Activated CD8-positive, alpha-beta memory T cell treated with anti-CD3 and anti-CD28 coated beads for 4 hours (primary cell): ENCODE results near the gene CDC25B.

Experiments used
- DNase-seq, 2 donors: peaks; one replicate each; pipeline ENCODE4 v3.0.0-alpha.2; 2020; ENCODE audit warnings: low read depth in 2 of 2

The CDC25B gene

DNA sequence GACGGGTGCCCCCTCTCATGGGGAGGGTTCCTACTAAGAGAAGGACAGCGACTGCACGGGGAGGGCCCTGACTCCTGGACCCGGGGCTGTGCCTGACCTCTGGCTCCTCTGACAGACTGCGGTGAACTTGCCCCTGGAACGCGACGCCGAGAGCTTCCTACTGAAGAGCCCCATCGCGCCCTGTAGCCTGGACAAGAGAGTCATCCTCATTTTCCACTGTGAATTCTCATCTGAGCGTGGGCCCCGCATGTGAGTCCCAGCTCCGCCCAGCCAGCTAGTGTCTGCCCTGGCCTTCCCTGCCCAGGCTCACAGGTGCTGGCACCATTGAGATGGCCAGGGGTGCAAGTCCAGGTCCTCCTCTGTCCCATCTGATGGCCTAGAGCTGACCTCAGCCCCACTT, 7.2 kb downstream of the CDC25B start:
- no peak for DNase-seq

GRCh38 chr20:3803854-3804253, 7.7 kb downstream of the CDC25B start:
- no peak for DNase-seq

GRCh38 chr20:3804254-3804751, 8.2 kb downstream of the CDC25B start:
- no peak for DNase-seq

DNA sequence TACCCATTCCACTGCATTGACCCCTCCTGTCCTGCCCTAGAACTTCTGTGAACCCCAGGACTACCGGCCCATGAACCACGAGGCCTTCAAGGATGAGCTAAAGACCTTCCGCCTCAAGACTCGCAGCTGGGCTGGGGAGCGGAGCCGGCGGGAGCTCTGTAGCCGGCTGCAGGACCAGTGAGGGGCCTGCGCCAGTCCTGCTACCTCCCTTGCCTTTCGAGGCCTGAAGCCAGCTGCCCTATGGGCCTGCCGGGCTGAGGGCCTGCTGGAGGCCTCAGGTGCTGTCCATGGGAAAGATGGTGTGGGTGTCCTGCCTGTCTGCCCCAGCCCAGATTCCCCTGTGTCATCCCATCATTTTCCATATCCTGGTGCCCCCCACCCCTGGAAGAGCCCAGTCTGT, 8.7 kb downstream of the CDC25B start:
- DNase-seq = no peak

DNA sequence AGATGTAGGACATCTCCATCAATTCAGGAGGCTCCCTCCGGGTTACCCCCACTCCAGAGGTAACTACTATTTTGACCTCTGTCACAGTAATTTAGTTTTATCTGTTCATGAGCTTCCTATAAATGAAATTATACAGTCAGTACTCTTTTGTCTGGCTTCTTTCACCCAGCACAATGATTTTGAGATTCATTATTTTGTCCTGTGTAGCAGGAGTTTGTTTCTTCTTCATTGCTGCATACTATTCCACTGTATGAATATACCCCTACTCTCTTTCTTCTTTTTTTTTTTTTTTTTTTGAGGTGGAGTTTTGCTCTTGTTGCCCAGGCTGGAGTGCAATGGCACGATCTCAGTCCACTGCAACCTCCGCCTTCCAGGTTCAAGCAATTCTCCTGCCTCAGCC, 12.4 kb downstream of the CDC25B start:
- no peak for DNase-seq

- peak; percentile 82 to 87 for DNase-seq
Measured at GRCh38 chr20:3811467-3812258, 15.6 kb downstream of the CDC25B start.

GRCh38 chr20:3812259-3812681, 16.2 kb downstream of the CDC25B start:
- no peak for DNase-seq

DNA sequence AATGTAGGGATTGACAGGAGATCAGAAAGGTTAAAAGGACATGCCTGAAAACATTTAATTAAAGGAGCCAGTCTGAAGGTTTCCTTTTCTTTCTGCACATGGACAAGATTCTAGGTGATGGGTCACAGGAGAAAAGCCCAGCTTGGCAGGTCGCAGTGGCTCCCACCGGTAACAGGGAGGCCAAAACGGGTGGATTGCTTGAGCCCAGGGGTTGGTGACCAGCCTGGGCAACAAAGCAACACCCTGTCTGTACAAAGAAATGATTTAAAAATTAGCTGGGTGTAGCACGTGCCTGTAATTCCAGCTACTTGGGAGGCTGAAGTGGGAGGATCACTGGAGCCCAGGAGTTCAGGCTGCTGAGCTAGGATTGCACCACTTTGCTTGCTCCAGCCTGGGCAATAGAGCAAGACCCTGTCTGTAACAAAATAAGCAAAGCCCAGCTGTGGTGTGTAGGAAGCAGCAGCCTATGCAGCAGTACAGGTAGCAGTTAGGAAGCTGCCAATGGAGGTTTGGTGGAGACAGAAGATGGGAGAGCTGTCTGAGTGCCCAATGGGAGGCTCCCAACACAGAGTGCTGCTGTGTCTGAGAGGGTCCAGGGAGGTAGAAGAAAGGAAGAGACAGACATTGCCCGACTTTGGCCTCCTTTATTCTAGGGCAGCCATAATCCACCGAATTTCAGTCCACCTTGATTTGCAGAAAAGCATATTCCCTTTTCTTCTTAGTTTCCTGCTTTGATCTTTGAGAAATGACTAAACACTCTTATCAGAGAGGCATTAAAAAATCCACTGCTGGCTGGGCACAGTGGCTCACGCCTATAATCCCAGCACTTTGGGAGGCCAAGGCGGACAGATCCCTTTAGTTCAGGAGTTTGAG, 17.1 kb downstream of the CDC25B start:
- no peak for DNase-seq

GRCh38 chr20:3813848-3814581, 17.9 kb downstream of the CDC25B start:
- DNase-seq = no peak

GRCh38 chr20:3814928-3815495, 18.9 kb downstream of the CDC25B start:
- DNase-seq = no peak

GRCh38 chr20:3815703-3816315, 19.7 kb downstream of the CDC25B start:
- DNase-seq = no peak

- DNase-seq = no peak
Measured at GRCh38 chr20:3818155-3819151, 22.3 kb downstream of the CDC25B start.

DNA sequence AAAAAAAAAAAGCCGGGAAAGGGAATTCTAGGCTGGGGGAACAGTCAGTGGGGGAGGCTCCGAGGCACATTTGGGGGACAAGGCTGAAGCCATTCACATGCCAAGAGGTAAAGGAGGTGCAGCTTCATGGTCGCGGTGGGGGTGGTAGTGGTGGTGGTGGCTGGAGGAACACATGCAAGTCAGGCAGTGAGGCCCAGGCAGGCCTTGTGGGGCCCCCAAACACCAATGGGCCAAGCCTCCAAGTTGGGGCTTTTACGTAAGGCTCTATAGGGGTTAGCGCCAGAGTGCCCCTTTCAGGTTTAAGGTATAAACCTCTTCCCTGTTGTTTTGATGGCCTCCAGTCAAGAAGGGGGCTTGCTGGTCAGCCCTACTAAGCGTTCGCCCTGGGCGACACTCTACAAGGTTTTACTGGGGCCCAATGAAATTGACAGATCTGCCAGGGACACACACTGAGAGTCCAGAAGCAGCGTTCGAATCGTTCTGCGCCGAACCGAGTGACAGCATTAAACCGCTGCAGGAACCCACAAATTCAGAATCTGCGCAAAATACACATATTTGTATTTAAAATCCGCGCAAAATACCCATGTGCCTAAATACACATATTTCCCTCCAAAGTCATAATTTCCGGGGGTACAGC, 23.4 kb downstream of the CDC25B start:
- no peak for DNase-seq

GRCh38 chr20:3820048-3820900, 24.2 kb downstream of the CDC25B start, which contains the start of gene AP5S1:
TSS of gene AP5S1 (plus strand) at chr20:3820547. CDS start at chr20:3822118, 1,571 bp downstream.
- DNase-seq = peak; percentile 83 to 84

DNA sequence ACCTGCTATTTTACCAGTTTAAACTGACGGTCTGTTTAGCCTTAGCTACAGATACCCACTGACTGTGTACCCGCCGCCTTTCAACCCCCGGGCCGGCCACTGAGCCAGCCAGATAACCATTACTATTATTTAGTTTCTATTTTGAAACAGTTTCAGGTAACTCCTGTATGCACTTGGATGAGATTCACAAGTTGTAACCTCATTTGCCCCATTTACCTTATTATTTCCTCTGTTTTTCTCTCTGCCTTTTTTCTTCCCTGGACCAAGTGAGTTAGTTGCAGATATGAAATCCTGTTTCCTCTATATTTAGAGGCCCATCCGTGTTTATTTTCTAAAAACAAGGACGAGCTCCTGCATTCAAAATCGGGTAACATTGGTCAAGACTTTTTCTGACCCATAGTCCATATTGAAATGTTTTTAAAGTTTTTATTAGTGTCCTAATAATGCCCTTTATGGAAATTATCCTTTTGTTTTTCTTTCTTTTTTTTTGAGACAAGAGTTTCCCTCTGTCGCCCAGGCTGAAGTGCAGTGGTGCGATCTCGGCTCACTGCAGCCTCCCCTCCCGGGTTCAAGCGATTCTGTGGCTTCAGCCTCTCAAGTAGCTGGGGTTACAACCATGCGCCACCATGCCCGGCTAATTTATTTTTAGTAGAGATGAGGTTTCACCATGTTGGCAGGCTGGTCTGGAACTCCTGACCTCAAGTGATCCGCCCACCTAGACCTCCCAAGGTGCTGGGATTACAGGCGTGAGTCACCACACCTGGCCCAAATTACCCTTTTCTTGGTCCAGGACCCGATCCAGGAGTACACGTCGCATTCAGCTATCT, 25.0 kb downstream of the CDC25B start:
- DNase-seq = no peak

- no peak for DNase-seq
Measured at GRCh38 chr20:3821996-3822395, 25.9 kb downstream of the CDC25B start.

DNA sequence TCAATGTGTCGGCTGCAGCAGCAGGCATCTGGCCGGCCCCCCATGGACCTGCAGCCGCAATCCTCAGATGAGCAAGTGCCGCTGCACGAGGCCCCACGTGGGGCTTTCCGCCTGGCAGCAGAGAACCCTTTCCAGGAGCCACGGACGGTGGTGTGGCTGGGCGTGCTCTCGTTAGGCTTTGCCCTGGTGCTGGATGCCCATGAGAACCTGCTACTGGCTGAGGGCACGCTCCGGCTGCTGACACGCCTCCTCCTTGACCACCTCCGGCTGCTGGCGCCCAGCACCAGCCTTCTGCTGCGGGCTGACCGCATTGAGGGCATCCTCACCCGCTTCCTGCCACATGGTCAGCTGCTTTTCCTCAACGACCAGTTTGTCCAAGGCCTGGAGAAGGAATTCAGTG, 27.8 kb downstream of the CDC25B start:
- no peak for DNase-seq

DNA sequence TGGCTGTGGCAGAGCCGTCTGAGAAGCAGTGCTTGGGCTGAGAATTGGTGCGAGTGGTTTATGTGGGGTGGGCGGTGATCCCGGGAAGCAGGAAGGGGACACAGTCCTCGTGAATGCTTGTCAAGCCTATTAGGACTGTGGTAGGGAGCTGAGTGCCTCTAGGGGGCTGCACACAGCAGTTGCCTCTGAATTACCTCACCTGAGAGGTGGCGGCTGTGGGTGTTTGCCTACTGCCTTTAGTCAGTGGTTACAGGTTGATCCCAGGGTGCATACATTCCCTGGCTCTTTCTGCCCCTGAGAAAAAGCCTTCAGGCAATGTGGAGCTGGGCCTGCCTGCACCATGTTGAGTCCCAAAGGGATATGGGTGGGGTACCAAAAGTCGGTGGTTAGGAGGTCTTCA, 29.4 kb downstream of the CDC25B start:
- no peak for DNase-seq
